ENCODE measurements around the gene TMEM87B. TPM values are rescaled to one million over a fixed set of nuclear protein-coding genes. Genes with fewer than 3 reads are reported as not detected.

The TMEM87B gene
- total RNA-seq, 1 experiment from 2014 or later = 10.5 TPM

- Histone ChIP-seq H3K9me3 (ENCODE audit: control insufficient read depth, low read depth, low read length) (no peaks in the 10 kb centered on the region), H4K8ac (replicated peaks; ENCODE audit: insufficient read length, low read depth, low read length) (no peak overlapping the region), H3K27me3 (ENCODE audit: insufficient read depth, low read length) (peaks cover 17% of the 10 kb centered on the region), H3K56ac (ENCODE audit: insufficient read length, low read depth, low read length) (no peak overlapping the region), H3K23ac (ENCODE audit: insufficient read length, low read depth, low read length) (no peak overlapping the region), H2BK5ac (ENCODE audit: insufficient read length, low read length) (no peak overlapping the region), H3K14ac (ENCODE audit: insufficient read depth, low read length) (no peak overlapping the region), H2BK20ac (ENCODE audit: low read depth, low read length, poor library complexity, severe bottlenecking) (no peak overlapping the region), H3K79me2 (ENCODE audit: insufficient read depth, low read length) (no peaks in the 10 kb centered on the region), H3K27ac (ENCODE audit: insufficient read length, low read depth, low read length) (no peak overlapping the region), H2BK15ac (ENCODE audit: low read depth, low read length) (no peak overlapping the region), H3K18ac (ENCODE audit: insufficient read length, low read depth, low read length) (no peak overlapping the region), H4K20me1 (ENCODE audit: control insufficient read depth, insufficient read depth, insufficient read length) (no peaks in the 10 kb centered on the region), H3K23me2 (ENCODE audit: insufficient read length, low read depth, low read length, poor library complexity, severe bottlenecking) (peaks cover 8% of the 10 kb centered on the region), H3K4ac (ENCODE audit: low read depth, low read length) (no peak overlapping the region), H2AFZ (ENCODE audit: low read length) (no peak overlapping the region), H2AK5ac (ENCODE audit: insufficient read length, low read length) (no peak overlapping the region), H3K4me1 (ENCODE audit: insufficient read depth, low read length) (no peaks in the 10 kb centered on the region), H4K91ac (ENCODE audit: insufficient read length, low read depth, low read length) (no peak overlapping the region), H4K5ac (ENCODE audit: insufficient read length, low read depth, low read length) (no peak overlapping the region), H2BK120ac (ENCODE audit: low read depth, low read length, poor library complexity, severe bottlenecking) (no peak overlapping the region), H2BK12ac (ENCODE audit: insufficient read length, low read depth, low read length) (no peak overlapping the region), H3K4me2 (ENCODE audit: insufficient read depth, insufficient read length, low read length) (no peak overlapping the region), H3K79me1 (ENCODE audit: insufficient read depth, low read depth, low read length, poor library complexity, severe bottlenecking) (no peaks in the 10 kb centered on the region), H3T11ph (ENCODE audit: low read length) (no peak overlapping the region), H3K9ac (ENCODE audit: extremely low read depth, insufficient read length, low read length) (no peak overlapping the region)
- Mint-ChIP-seq H3K4me1 (peaks cover 6 to 15% of the 10 kb centered on the region in 2 experiments), H3K9me3 (no peaks in the 10 kb centered on the region; a peak in 1 of 5 replicates), H3K36me3 (ENCODE audit: insufficient read depth in 1 of 3, low read depth in 3 of 3) (peaks cover 0 to 2% (median 0%) of the 10 kb centered on the region in 3 experiments; a peak in 2 of 7 replicates), H3K27ac (no peak overlapping the region), H3K27me3 (ENCODE audit: low read depth) (peaks cover 48% of the 10 kb centered on the region), H3K4me3 (no peak overlapping the region)
- no CpG with 5 or more reads among the region's 8 CpGs for WGBS (ENCODE audit: extremely low coverage, insufficient read length, low lambda C conversion rate)
- no peak for DNase-seq
- no peak for TF ChIP-seq CTCF (conservative IDR thresholded peaks at IDR 0.05)
Measured at GRCh38 chr2:112142525-112143078, 87.5 kb downstream of the TMEM87B start.
